GM23248 (cell line): Measurements from ENCODE around the gene DHX32. TPM values are rescaled to one million over a fixed set of nuclear protein-coding genes. Genes with fewer than 3 reads are reported as not detected.
A peak's percentile ranks its signal among the peaks of the same experiment; 100 is the strongest.

Experiments used
- DNase-seq: peaks from one replicate; pipeline ENCODE4 v3.0.0-alpha.2; 2015
- H2AFZ ChIP-seq: fragments of 200-600 bp; sonication (generic); 2 replicates; pipeline ENCODE4 v1.6.1; 2016; ENCODE audit warnings: antibody characterized with exemption
- H3F3A ChIP-seq: fragments of 200-600 bp; sonication (generic); 2 replicates; pipeline ENCODE4 v1.6.1; 2016; ENCODE audit warnings: mild to moderate bottlenecking, antibody characterized with exemption, mixed run types; ENCODE audit not compliant: insufficient read depth
- H3K27ac ChIP-seq: fragments of 200-600 bp; sonication (generic); 2 replicates; pipeline ENCODE4 v1.5.1; 2016; ENCODE audit warnings: mild to moderate bottlenecking
- H3K27me3 ChIP-seq: fragments of 200-600 bp; sonication (generic); replicated peaks from 2 replicates; pipeline ENCODE4 v1.6.1; 2016; ENCODE audit warnings: mild to moderate bottlenecking; ENCODE audit not compliant: insufficient read depth
- H3K36me3 ChIP-seq: fragments of 200-600 bp; sonication (generic); 2 replicates; pipeline ENCODE4 v1.6.1; 2016; ENCODE audit warnings: low read depth, mild to moderate bottlenecking
- H3K4me1 ChIP-seq: fragments of 200-600 bp; sonication (generic); 2 replicates; pipeline ENCODE4 v1.6.1; 2016; ENCODE audit warnings: mild to moderate bottlenecking; ENCODE audit not compliant: insufficient read depth
- H3K4me2 ChIP-seq: fragments of 200-600 bp; sonication (generic); one replicate; pipeline ENCODE4 v1.6.1; 2016; ENCODE audit warnings: mild to moderate bottlenecking; ENCODE audit not compliant: unreplicated experiment
- H3K4me3 ChIP-seq: fragments of 200-600 bp; sonication (generic); 2 replicates; pipeline ENCODE4 v1.5.1; 2016; ENCODE audit warnings: mild to moderate bottlenecking
- H3K79me2 ChIP-seq: fragments of 200-600 bp; sonication (generic); 2 replicates; pipeline ENCODE4 v1.6.1; 2016; ENCODE audit warnings: mild to moderate bottlenecking; ENCODE audit not compliant: insufficient read depth
- H3K9ac ChIP-seq: fragments of 200-600 bp; sonication (generic); 2 replicates; pipeline ENCODE4 v1.6.1; 2016; ENCODE audit warnings: mild to moderate bottlenecking
- H3K9me2 ChIP-seq: fragments of 200-600 bp; sonication (generic); 2 replicates; pipeline ENCODE4 v1.6.1; 2016; ENCODE audit warnings: mixed run types, mild to moderate bottlenecking, moderate library complexity; ENCODE audit not compliant: insufficient read depth
- H3K9me3 ChIP-seq: fragments of 200-600 bp; sonication (generic); one replicate; pipeline ENCODE4 v1.6.1; 2017; ENCODE audit warnings: low read depth
- H4K20me1 ChIP-seq: fragments of 200-600 bp; sonication (generic); 2 replicates; pipeline ENCODE4 v1.6.0; 2016; ENCODE audit not compliant: insufficient read depth
- EZH2 ChIP-seq: fragments of 200-600 bp; sonication (generic); IDR thresholded peaks from 2 replicates; pipeline ENCODE4 v1.6.1; 2018; ENCODE audit warnings: antibody characterized with exemption, mild to moderate bottlenecking; ENCODE audit not compliant: insufficient read depth, poor library complexity, severe bottlenecking
- EZH2phosphoT487 ChIP-seq: fragments of 200-600 bp; sonication (generic); IDR thresholded peaks from 2 replicates; pipeline ENCODE4 v1.6.1; 2018; ENCODE audit warnings: antibody characterized with exemption, moderate library complexity, mild to moderate bottlenecking, low read depth; ENCODE audit not compliant: insufficient read depth
- WGBS, 2 experiments: methylation state at CpG; one replicate each; pipeline ENCODE4 v1.1.6; 2015 to 2017; ENCODE audit warnings: low lambda C conversion rate in 2 of 2, low coverage in 1 of 2; ENCODE audit errors: missing lambda C conversion rate in 2 of 2; 5-methylcytosine and 5-hydroxymethylcytosine counted together
- in situ Hi-C: fragments of 300-500 bp; cut with MboI; formaldehyde crosslinking; loops from 2 replicates; pipeline ENCODE4 v1.15.0; 2020
- polyA plus RNA-seq: library from polyadenylated mRNA; unstranded; fragments of >200 nt; fragmentation: Nextera tagmentation; extraction: Ambion mirVana; gene quantifications from 2 replicates; pipeline ENCODE4 v1.2.1, GENCODE V29; 2016
- total RNA-seq: library from RNA; depleted of rRNA; stranded (reverse); fragments of >200 nt; shearing (Covaris generic); gene quantifications from 2 replicates; pipeline ENCODE4 v1.2.3, GENCODE V29; 2014

The DHX32 gene
- total and polyA plus RNA-seq, 2 experiments from 2014 or later, result 34.4 to 49.6 TPM

GRCh38 chr10:125836746-125837145 lies 44.3 kb downstream of the DHX32 start:
- H3K4me3 ChIP-seq, result no peak overlapping the region
- no peak overlapping the region for H3K9ac ChIP-seq
- DNase-seq, result no peak
- no peaks in the 10 kb centered on the region for H4K20me1 ChIP-seq
- in situ Hi-C loops, result no loop called here
- H3K36me3 ChIP-seq, result peaks cover 68% of the 10 kb centered on the region
- H3K4me1 ChIP-seq, result no peaks in the 10 kb centered on the region
- H2AFZ ChIP-seq, result no peak overlapping the region
- H3K9me2 ChIP-seq, result no peaks in the 10 kb centered on the region
- H3K27me3 ChIP-seq, result no peaks in the 10 kb centered on the region
- 93 to 94% methylated on average over 2 of the region's 2 CpGs for WGBS, 2 experiments
- no peaks in the 10 kb centered on the region for H3K9me3 ChIP-seq
- peaks cover 26% of the 10 kb centered on the region for H3F3A ChIP-seq
- TF ChIP-seq EZH2 (no peak), EZH2phosphoT487 (no peak)
- peaks cover 10% of the 10 kb centered on the region for H3K79me2 ChIP-seq
- no peak overlapping the region for H3K27ac ChIP-seq
- no peak overlapping the region for H3K4me2 ChIP-seq

- Histone ChIP-seq H3K27me3 (no peaks in the 10 kb centered on the region), H2AFZ (no peak overlapping the region), H3K4me1 (peaks cover 15% of the 10 kb centered on the region), H4K20me1 (no peaks in the 10 kb centered on the region; the same call in 1 of the 2 replicates), H3F3A (no peaks in the 10 kb centered on the region), H3K4me2 (no peak overlapping the region), H3K27ac (no peak overlapping the region), H3K36me3 (peaks cover 56% of the 10 kb centered on the region), H3K9me2 (no peaks in the 10 kb centered on the region), H3K79me2 (peaks cover 85% of the 10 kb centered on the region), H3K4me3 (no peak overlapping the region), H3K9ac (no peak overlapping the region), H3K9me3 (no peaks in the 10 kb centered on the region)
- TF ChIP-seq EZH2phosphoT487, result no peak
- TF ChIP-seq EZH2, result no peak
- DNase-seq, result no peak
- in situ Hi-C loops, result no loop called here
- 84 to 90% methylated on average over 5 of the region's 5 CpGs for WGBS, 2 experiments
Observed at GRCh38 chr10:125828311-125828710, 52.8 kb downstream of the DHX32 start.

GRCh38 chr10:125827133-125827532 lies 54.0 kb downstream of the DHX32 start:
- H3F3A ChIP-seq, result no peaks in the 10 kb centered on the region
- no peak overlapping the region for H2AFZ ChIP-seq
- H3K27me3 ChIP-seq, result no peaks in the 10 kb centered on the region
- no peak for DNase-seq
- H3K9me3 ChIP-seq, result no peaks in the 10 kb centered on the region
- H3K4me2 ChIP-seq, result no peak overlapping the region
- H3K9me2 ChIP-seq, result no peaks in the 10 kb centered on the region
- no peak overlapping the region for H3K4me3 ChIP-seq
- H3K27ac ChIP-seq, result no peak overlapping the region
- in situ Hi-C loops, result no loop called here
- 97% methylated on average over 2 of the region's 2 CpGs for WGBS, 2 experiments
- TF ChIP-seq EZH2, result no peak
- TF ChIP-seq EZH2phosphoT487, result no peak
- no peaks in the 10 kb centered on the region; the same call in 1 of the 2 replicates for H4K20me1 ChIP-seq
- peaks cover 18% of the 10 kb centered on the region for H3K4me1 ChIP-seq
- peaks cover 48% of the 10 kb centered on the region for H3K36me3 ChIP-seq
- peaks cover 79% of the 10 kb centered on the region for H3K79me2 ChIP-seq
- H3K9ac ChIP-seq, result no peak overlapping the region

- peak; percentile 76 for DNase-seq
- H3K79me2 ChIP-seq, result peaks cover 62% of the 10 kb centered on the region
- peaks cover 21% of the 10 kb centered on the region for H3K4me1 ChIP-seq
- no peaks in the 10 kb centered on the region for H3K9me2 ChIP-seq
- H2AFZ ChIP-seq, result no peak overlapping the region
- H3K36me3 ChIP-seq, result peaks cover 26% of the 10 kb centered on the region
- H3K4me2 ChIP-seq, result peak overlapping the region; percentile 90
- H3K9me3 ChIP-seq, result no peaks in the 10 kb centered on the region
- no peaks in the 10 kb centered on the region for H3F3A ChIP-seq
- H3K9ac ChIP-seq, result peak overlapping the region; percentile 88
- no peaks in the 10 kb centered on the region; the same call in 1 of the 2 replicates for H4K20me1 ChIP-seq
- in situ Hi-C loops, result no loop called here
- peak overlapping the region; percentile 87 for H3K4me3 ChIP-seq
- TF ChIP-seq EZH2phosphoT487 (no peak), EZH2 (no peak)
- WGBS, 2 experiments, result 24 to 31% methylated on average over 1 of the region's 1 CpG
- peak overlapping the region; percentile 15; the same call in 1 of the 2 replicates for H3K27ac ChIP-seq
- no peaks in the 10 kb centered on the region for H3K27me3 ChIP-seq
Observed at GRCh38 chr10:125824736-125825135, 56.4 kb downstream of the DHX32 start.
